BLaER1 treated with 17β-estradiol and CSF1 and Interleukin-3, amounts not matched to agents 10 nM and 100 nM (cell line): ENCODE results near the gene GRID2.

ENCODE experiments used
- H3K27ac ChIP-seq, 11 experiments: shearing (Covaris generic); formaldehyde crosslinking; 2 replicates each; pipeline ENCODE4 v1.8.1; 2022
- H3K27me3 ChIP-seq, 11 experiments: shearing (Covaris generic); formaldehyde crosslinking; 2 replicates each; pipeline ENCODE4 v1.8.1; 2022
- H3K36me3 ChIP-seq, 11 experiments: shearing (Covaris generic); formaldehyde crosslinking; 2 replicates each; pipeline ENCODE4 v1.8.1; 2022
- H3K4me1 ChIP-seq, 10 experiments: shearing (Covaris generic); formaldehyde crosslinking; 2 replicates each; pipeline ENCODE4 v1.8.1; 2022
- H3K4me2 ChIP-seq, 11 experiments: shearing (Covaris generic); formaldehyde crosslinking; 2 replicates each; pipeline ENCODE4 v1.8.1; 2022
- H3K4me3 ChIP-seq, 10 experiments: shearing (Covaris generic); formaldehyde crosslinking; 2 replicates each; pipeline ENCODE4 v1.8.1; 2022
- H3K9ac ChIP-seq, 11 experiments: shearing (Covaris generic); formaldehyde crosslinking; 2 replicates each; pipeline ENCODE4 v1.8.1; 2022
- H3K9me3 ChIP-seq, 11 experiments: shearing (Covaris generic); formaldehyde crosslinking; replicated peaks in 1 of 11; 2 replicates each; pipeline ENCODE4 v1.8.1; 2022
- H4K20me1 ChIP-seq, 11 experiments: shearing (Covaris generic); formaldehyde crosslinking; 2 replicates each; pipeline ENCODE4 v1.8.1; 2022
- Cebpa-rat ChIP-seq, 11 experiments: shearing (Covaris generic); IDR thresholded peaks; 2 replicates each; pipeline ENCODE4 v1.8.1; 2022

Gene GRID2

GRCh38 chr4:93030670-93031069, 726.9 kb downstream of the GRID2 start:
- Histone ChIP-seq H3K4me1 (peaks cover 8 to 16% (median 10%) of the 10 kb centered on the region in 10 experiments; a peak in 16 of 20 replicates), H3K36me3 (no peaks in the 10 kb centered on the region), H3K27me3 (no peaks in the 10 kb centered on the region), H3K9ac (no peak overlapping the region), H3K4me3 (no peak overlapping the region), H4K20me1 (no peaks in the 10 kb centered on the region), H3K27ac (no peak overlapping the region), H3K4me2 (peak overlapping the region in 8 of 11 experiments; percentile 4 to 38 (median 27); a peak in 9 of 22 replicates), H3K9me3 (no peaks in the 10 kb centered on the region)
- no peak for TF ChIP-seq Cebpa-rat (IDR thresholded peaks at IDR 0.05)

GRCh38 chr4:93031431-93032098, 727.8 kb downstream of the GRID2 start:
- TF ChIP-seq Cebpa-rat (IDR thresholded peaks at IDR 0.05), result no peak
- H3K9ac ChIP-seq, result no peak overlapping the region
- H3K36me3 ChIP-seq, result no peaks in the 10 kb centered on the region
- no peaks in the 10 kb centered on the region for H3K27me3 ChIP-seq
- no peak overlapping the region for H3K27ac ChIP-seq
- H3K4me3 ChIP-seq, result no peak overlapping the region
- peaks cover 8 to 16% (median 10%) of the 10 kb centered on the region in 10 experiments; a peak in 16 of 20 replicates for H3K4me1 ChIP-seq
- H4K20me1 ChIP-seq, result no peaks in the 10 kb centered on the region
- H3K4me2 ChIP-seq, result peak overlapping the region in 8 of 11 experiments; percentile 1 to 38 (median 22); a peak in 9 of 22 replicates
- no peaks in the 10 kb centered on the region for H3K9me3 ChIP-seq

GRCh38 chr4:93042746-93043145, 739.0 kb downstream of the GRID2 start:
- Histone ChIP-seq H3K4me1 (no peaks in the 10 kb centered on the region), H3K27me3 (no peaks in the 10 kb centered on the region), H3K9me3 (no peaks in the 10 kb centered on the region), H3K27ac (no peak overlapping the region), H3K4me3 (no peak overlapping the region), H3K4me2 (no peak overlapping the region), H3K9ac (no peak overlapping the region), H3K36me3 (no peaks in the 10 kb centered on the region), H4K20me1 (no peaks in the 10 kb centered on the region)
- no peak for TF ChIP-seq Cebpa-rat (IDR thresholded peaks at IDR 0.05)

GRCh38 chr4:93053140-93053539, 749.4 kb downstream of the GRID2 start:
- TF ChIP-seq Cebpa-rat (IDR thresholded peaks at IDR 0.05), result no peak
- H3K27me3 ChIP-seq, result no peaks in the 10 kb centered on the region
- H4K20me1 ChIP-seq, result no peaks in the 10 kb centered on the region

GRCh38 chr4:93061826-93062225, 758.1 kb downstream of the GRID2 start:
- Histone ChIP-seq H3K9ac (no peak overlapping the region), H3K27ac (no peak overlapping the region), H3K4me1 (no peaks in the 10 kb centered on the region), H3K4me3 (no peak overlapping the region), H3K36me3 (no peaks in the 10 kb centered on the region), H4K20me1 (no peaks in the 10 kb centered on the region), H3K27me3 (no peaks in the 10 kb centered on the region), H3K4me2 (no peak overlapping the region), H3K9me3 (no peaks in the 10 kb centered on the region)
- TF ChIP-seq Cebpa-rat (IDR thresholded peaks at IDR 0.05), result no peak

More at GRCh38 chr4:93053140-93053539, 749.4 kb downstream of the GRID2 start:
- no peak overlapping the region for H3K4me2 ChIP-seq
- no peaks in the 10 kb centered on the region for H3K36me3 ChIP-seq
- no peak overlapping the region for H3K9ac ChIP-seq
- no peaks in the 10 kb centered on the region for H3K9me3 ChIP-seq
- H3K27ac ChIP-seq, result no peak overlapping the region
- H3K4me3 ChIP-seq, result no peak overlapping the region
- no peaks in the 10 kb centered on the region for H3K4me1 ChIP-seq

GRCh38 chr4:93063325-93063724, 759.6 kb downstream of the GRID2 start:
- Histone ChIP-seq H4K20me1 (no peaks in the 10 kb centered on the region), H3K27ac (no peak overlapping the region)
- TF ChIP-seq Cebpa-rat (IDR thresholded peaks at IDR 0.05), result no peak

GRCh38 chr4:93065790-93066189, 762.0 kb downstream of the GRID2 start:
- Histone ChIP-seq H3K36me3 (no peaks in the 10 kb centered on the region), H3K27ac (no peak overlapping the region), H3K4me1 (no peaks in the 10 kb centered on the region), H3K9me3 (no peaks in the 10 kb centered on the region), H3K9ac (no peak overlapping the region), H3K4me3 (no peak overlapping the region), H3K4me2 (no peak overlapping the region), H4K20me1 (no peaks in the 10 kb centered on the region), H3K27me3 (no peaks in the 10 kb centered on the region)
- TF ChIP-seq Cebpa-rat (IDR thresholded peaks at IDR 0.05), result no peak

More at GRCh38 chr4:93063325-93063724, 759.6 kb downstream of the GRID2 start:
- no peaks in the 10 kb centered on the region for H3K36me3 ChIP-seq
- H3K9ac ChIP-seq, result no peak overlapping the region
- no peak overlapping the region for H3K4me3 ChIP-seq
- no peak overlapping the region for H3K4me2 ChIP-seq
- H3K27me3 ChIP-seq, result no peaks in the 10 kb centered on the region
- H3K4me1 ChIP-seq, result no peaks in the 10 kb centered on the region
- H3K9me3 ChIP-seq, result no peaks in the 10 kb centered on the region

- Histone ChIP-seq H4K20me1 (no peaks in the 10 kb centered on the region), H3K27ac (no peak overlapping the region), H3K36me3 (no peaks in the 10 kb centered on the region), H3K9ac (no peak overlapping the region), H3K4me1 (no peaks in the 10 kb centered on the region), H3K4me2 (no peak overlapping the region), H3K27me3 (no peaks in the 10 kb centered on the region), H3K4me3 (no peak overlapping the region), H3K9me3 (no peaks in the 10 kb centered on the region)
- TF ChIP-seq Cebpa-rat (IDR thresholded peaks at IDR 0.05), result no peak
Measured at GRCh38 chr4:93066749-93067148, 763.0 kb downstream of the GRID2 start.

- H3K4me2 ChIP-seq, result no peak overlapping the region
- H3K9ac ChIP-seq, result no peak overlapping the region
- no peaks in the 10 kb centered on the region for H3K27me3 ChIP-seq
- no peaks in the 10 kb centered on the region for H4K20me1 ChIP-seq
- H3K4me1 ChIP-seq, result no peaks in the 10 kb centered on the region
- H3K36me3 ChIP-seq, result no peaks in the 10 kb centered on the region
- H3K4me3 ChIP-seq, result no peak overlapping the region
- TF ChIP-seq Cebpa-rat (IDR thresholded peaks at IDR 0.05), result no peak
- no peaks in the 10 kb centered on the region for H3K9me3 ChIP-seq
- no peak overlapping the region for H3K27ac ChIP-seq
Measured at GRCh38 chr4:93072292-93072691, 768.5 kb downstream of the GRID2 start.

- Histone ChIP-seq H3K4me1 (no peaks in the 10 kb centered on the region), H3K27me3 (no peaks in the 10 kb centered on the region), H3K9me3 (no peaks in the 10 kb centered on the region), H3K27ac (no peak overlapping the region), H3K36me3 (no peaks in the 10 kb centered on the region), H3K9ac (no peak overlapping the region), H3K4me2 (no peak overlapping the region), H3K4me3 (no peak overlapping the region), H4K20me1 (no peaks in the 10 kb centered on the region)
- no peak for TF ChIP-seq Cebpa-rat (IDR thresholded peaks at IDR 0.05)
Measured at GRCh38 chr4:93080316-93080715, 776.5 kb downstream of the GRID2 start.
